ENCODE measurements around the gene PLA2G4B. TPM values are rescaled to one million over a fixed set of nuclear protein-coding genes. Genes with fewer than 3 reads are reported as not detected.

Gene PLA2G4B
- total and polyA plus RNA-seq, 2 donors (not counting 1 experiment from before 2014, with no cell fraction given): 22.6 to 33.2 TPM

- Histone ChIP-seq H3K4me3 (ENCODE audit: control extremely low read depth in 1 of 5, extremely low read depth in 1 of 5, insufficient read depth in 1 of 5, low read depth in 2 of 5, low read length in 4 of 5) (no peak overlapping the region), H3K4me2 (replicated peaks; ENCODE audit: low read depth, low read length, poor library complexity, severe bottlenecking) (no peak overlapping the region), H3K9me3 (ENCODE audit: control extremely low read depth in 1 of 3, control insufficient read depth in 2 of 3, insufficient read depth in 1 of 3, low read length in 2 of 3) (no peaks in the 10 kb centered on the region), H4K20me1 (ENCODE audit: control insufficient read depth, insufficient read depth, low read length, poor library complexity, severe bottlenecking) (no peaks in the 10 kb centered on the region), H3K27ac (ENCODE audit: low read length in 2 of 2) (no peak overlapping the region), H2AFZ (ENCODE audit: insufficient read depth, low read depth, low read length, poor library complexity, severe bottlenecking) (no peak overlapping the region), H3K27me3 (replicated peaks in 1 of 4; ENCODE audit: control extremely low read depth in 1 of 4, control insufficient read depth in 3 of 4, insufficient read depth in 4 of 4, low read length in 3 of 4) (no peaks in the 10 kb centered on the region), H3K4me1 (ENCODE audit: control insufficient read depth in 2 of 2, insufficient read depth in 2 of 2, low read length in 2 of 2) (peaks cover 3 to 8% of the 10 kb centered on the region in 2 donors), H3K9ac (ENCODE audit: low read length) (no peak overlapping the region), H3K36me3 (replicated peaks in 1 of 2; ENCODE audit: control extremely low read depth in 1 of 2, control insufficient read depth in 1 of 2, extremely low read depth in 1 of 2, insufficient read depth in 2 of 2, low read length in 1 of 2) (peaks cover 0 to 19% of the 10 kb centered on the region in 2 experiments), H3K79me2 (ENCODE audit: control insufficient read depth, insufficient read depth, low read length) (no peaks in the 10 kb centered on the region)
- ATAC-seq (ENCODE audit: low read depth) (no peak), DNase-seq (no peak)
- Mint-ChIP-seq H3K4me1 (peaks cover 7% of the 10 kb centered on the region), H3K27me3 (no peaks in the 10 kb centered on the region), H3K4me3 (no peak overlapping the region), H3K27ac (no peak overlapping the region), H3K9me3 (ENCODE audit: insufficient read depth) (no peaks in the 10 kb centered on the region)
- ChIA-PET CTCF (interaction anchor here (0.5 to 7.1 kb wide), 4 partner anchors 12 to 679 kb away, joined by 3 to 38 read pairs (median 6); partner anchors contain the start of gene MAPKBP1), POLR2A (no interaction called here)
- no peak for TF ChIP-seq EZH2 (IDR thresholded peaks at IDR 0.05; ENCODE audit: borderline replicate concordance, insufficient read depth, low read depth, low read length, poor library complexity, severe bottlenecking)
- 94% methylated on average over 6 of the region's 11 CpGs for WGBS (ENCODE audit: insufficient coverage)
- intact Hi-C loops (cut with micrococcal nuclease): no loop called here
These were observed 15.1 kb upstream of the PLA2G4B start for GRCh38 chr15:41823502-41823901.

- H3K4me1 ChIP-seq (ENCODE audit: control insufficient read depth in 2 of 2, insufficient read depth in 2 of 2, low read length in 2 of 2): peaks cover 9 to 15% of the 10 kb centered on the region in 2 donors
- ChIA-PET CTCF (interaction anchor here (0.5 to 2.0 kb wide), 2 partner anchors 13 to 680 kb away, joined by 3 to 9 read pairs; no protein-coding TSS in a partner anchor), POLR2A (no interaction called here)
- Mint-ChIP-seq H3K27ac (no peak overlapping the region), H3K27me3 (no peaks in the 10 kb centered on the region), H3K4me3 (no peak overlapping the region), H3K9me3 (ENCODE audit: insufficient read depth) (no peaks in the 10 kb centered on the region), H3K4me1 (peaks cover 14% of the 10 kb centered on the region)
- H3K9ac ChIP-seq (ENCODE audit: low read length): no peak overlapping the region
- H3K36me3 ChIP-seq (replicated peaks in 1 of 2; ENCODE audit: control extremely low read depth in 1 of 2, control insufficient read depth in 1 of 2, extremely low read depth in 1 of 2, insufficient read depth in 2 of 2, low read length in 1 of 2): peaks cover 0 to 15% of the 10 kb centered on the region in 2 experiments
- no peaks in the 10 kb centered on the region for H3K79me2 ChIP-seq (ENCODE audit: control insufficient read depth, insufficient read depth, low read length)
- no peak for DNase-seq
- 98% methylated on average over 18 of the region's 19 CpGs for WGBS (ENCODE audit: insufficient coverage)
- no peak for TF ChIP-seq EZH2 (IDR thresholded peaks at IDR 0.05; ENCODE audit: borderline replicate concordance, insufficient read depth, low read depth, low read length, poor library complexity, severe bottlenecking)
- TF ChIP-seq CTCF (IDR thresholded peaks at IDR 0.05): no peak
- intact Hi-C loops (cut with micrococcal nuclease): no loop called here
- H3K9me3 ChIP-seq (ENCODE audit: control extremely low read depth in 1 of 3, control insufficient read depth in 2 of 3, insufficient read depth in 1 of 3, low read length in 2 of 3): no peaks in the 10 kb centered on the region
- no peak overlapping the region for H3K27ac ChIP-seq (ENCODE audit: low read length in 2 of 2)
- no peak overlapping the region for H3K4me2 ChIP-seq (replicated peaks; ENCODE audit: low read depth, low read length, poor library complexity, severe bottlenecking)
- no peak overlapping the region for H3K4me3 ChIP-seq (ENCODE audit: control extremely low read depth in 1 of 5, extremely low read depth in 1 of 5, insufficient read depth in 1 of 5, low read depth in 2 of 5, low read length in 4 of 5)
- H2AFZ ChIP-seq (ENCODE audit: insufficient read depth, low read depth, low read length, poor library complexity, severe bottlenecking): no peak overlapping the region
- no peaks in the 10 kb centered on the region for H3K27me3 ChIP-seq (replicated peaks in 1 of 4; ENCODE audit: control extremely low read depth in 1 of 4, control insufficient read depth in 3 of 4, insufficient read depth in 4 of 4, low read length in 3 of 4)
- ATAC-seq (ENCODE audit: low read depth): no peak
- H4K20me1 ChIP-seq (ENCODE audit: control insufficient read depth, insufficient read depth, low read length, poor library complexity, severe bottlenecking): no peaks in the 10 kb centered on the region
These were observed 14.4 kb upstream of the PLA2G4B start for GRCh38 chr15:41824062-41824745.
